HepG2 (cell line): ENCODE measurements around the gene MUL1. TPM values are rescaled to one million over a fixed set of nuclear protein-coding genes. Genes with fewer than 3 reads are reported as not detected.

ENCODE experiments used
- ATAC-seq: fragments of 200-7000 bp; cut with Tn5 transposase; 3 replicates; pipeline ENCODE4 v1.9.1; 2020; ENCODE audit warnings: mild to moderate bottlenecking, moderate library complexity
- BruUV-seq: library from RNA; stranded (reverse); fragments of 400-500 nt; replicated peaks from 2 replicates; lab custom pipeline; 2021; lab: Mats Ljungman, UMichigan
- CTCF ChIA-PET: fragments of 300-600 bp; formaldehyde crosslinking; extraction: SDS; loops from one replicate; lab custom pipeline; 2021; ENCODE audit warnings: low total read pairs, inconsistent platforms, low intra/inter-chr PET ratio; lab: Yijun Ruan, JAX
- POLR2A ChIA-PET: fragments of 350-600 bp; sonication (Branson Sonifier 250); formaldehyde crosslinking; loops from one replicate; lab custom pipeline; 2020; ENCODE audit warnings: antibody characterized with exemption, inconsistent platforms; lab: Yijun Ruan, JAX
- DNase-seq: peaks from one replicate; pipeline ENCODE4 v3.0.0-alpha.2; 2015; ENCODE audit warnings: low spot score
- FAIRE-seq: peaks from 3 replicates; lab custom pipeline; 2011; peaks lifted over from hg19 to GRCh38; lab: Jason Lieb, UNC
- H2AFZ ChIP-seq: one replicate; pipeline ENCODE4 v1.6.1; 2011; ENCODE audit warnings: low read length, inconsistent platforms
- H3K27ac ChIP-seq: fragments of 300-600 bp; 3 replicates; pipeline ENCODE4 v1.8.0; 2011; ENCODE audit warnings: mixed run types, mild to moderate bottlenecking, mixed read lengths, low read length, inconsistent platforms; ENCODE audit not compliant: insufficient read depth; ENCODE audit errors: extremely low read length
- H3K27me3 ChIP-seq, 2 experiments: fragments of 200-600 bp in 1 of 2; 2 replicates in 1 of 2; 3 replicates in 1 of 2; pipeline versions ENCODE4 v1.6.0 to v1.8.0; 2011; ENCODE audit warnings: low read length in 2 of 2, mild to moderate bottlenecking in 2 of 2, moderate library complexity in 2 of 2, inconsistent platforms in 1 of 2; ENCODE audit not compliant: insufficient read depth in 2 of 2, control insufficient read depth in 1 of 2
- H3K36me3 ChIP-seq, 2 experiments: fragments of 200-600 bp in 1 of 2; replicated peaks in 1 of 2; 2 replicates in 1 of 2; 3 replicates in 1 of 2; pipeline versions ENCODE4 v1.5.1 to v1.8.0; 2011; ENCODE audit warnings: low read length in 2 of 2, inconsistent platforms in 1 of 2; ENCODE audit not compliant: insufficient read depth in 2 of 2, control insufficient read depth in 1 of 2
- H3K4me1 ChIP-seq: 2 replicates; pipeline ENCODE4 v1.5.1; 2012; ENCODE audit warnings: low read length, inconsistent platforms; ENCODE audit not compliant: insufficient read depth
- H3K4me2 ChIP-seq: 2 replicates; pipeline ENCODE4 v1.6.0; 2011; ENCODE audit warnings: low read depth, low read length, inconsistent platforms
- H3K4me3 ChIP-seq, 3 experiments: fragments of 200-600 bp in 1 of 3; sonication (generic), shearing (Covaris generic) in 1 of 3; replicated peaks in 1 of 3; 2 replicates each; pipeline ENCODE4 v1.5.1; 2011 to 2016; ENCODE audit warnings: low read length in 3 of 3, inconsistent platforms in 2 of 3, low read depth in 2 of 3, mild to moderate bottlenecking in 2 of 3, control low read depth in 1 of 3, mixed read lengths in 1 of 3; ENCODE audit not compliant: insufficient read depth in 1 of 3
- H3K79me2 ChIP-seq: one replicate; pipeline ENCODE4 v1.6.1; 2011; ENCODE audit warnings: low read length, inconsistent platforms; ENCODE audit not compliant: insufficient read depth
- H3K9ac ChIP-seq: 2 replicates; pipeline ENCODE4 v1.6.0; 2011; ENCODE audit warnings: mild to moderate bottlenecking, low read depth, low read length, inconsistent platforms; ENCODE audit not compliant: insufficient read depth
- H3K9me3 ChIP-seq: 2 replicates; pipeline ENCODE4 v1.5.1; 2012; ENCODE audit warnings: mild to moderate bottlenecking, low read length
- H4K20me1 ChIP-seq: 2 replicates; pipeline ENCODE4 v1.6.0; 2011; ENCODE audit warnings: inconsistent platforms, mild to moderate bottlenecking, low read length, moderate library complexity; ENCODE audit not compliant: insufficient read depth
- AKAP8 ChIP-seq: sonication (generic); formaldehyde crosslinking; IDR thresholded peaks from 2 replicates; pipeline ENCODE4 v1.5.1; 2020; ENCODE audit warnings: mild to moderate bottlenecking, missing genetic modification reagents
- FOXK1 ChIP-seq: sonication (generic); formaldehyde crosslinking; IDR thresholded peaks from 2 replicates; pipeline ENCODE4 v1.4.0; 2020; ENCODE audit warnings: low read depth, missing genetic modification reagents, borderline replicate concordance
- IRF1 ChIP-seq: sonication (generic); formaldehyde crosslinking; IDR thresholded peaks from 2 replicates; pipeline ENCODE4 v1.4.0; 2020; ENCODE audit warnings: low read depth, mild to moderate bottlenecking, missing genetic modification reagents
- JDP2 ChIP-seq: sonication (generic); formaldehyde crosslinking; IDR thresholded peaks from 2 replicates; pipeline ENCODE4 v1.8.1; 2022; ENCODE audit warnings: missing genetic modification reagents, borderline replicate concordance
- NFKB2 ChIP-seq: sonication (generic); formaldehyde crosslinking; IDR thresholded peaks from 2 replicates; pipeline ENCODE4 v1.4.0; 2020; ENCODE audit warnings: missing genetic modification reagents, borderline replicate concordance
- RNF2 ChIP-seq: fragments of 450-650 bp; conservative IDR thresholded peaks from 2 replicates; pipeline ENCODE4 v1.6.1; 2016; ENCODE audit warnings: low read depth
- SP1 ChIP-seq, 2 experiments: fragments of 450-650 bp in 1 of 2; sonication (generic) in 1 of 2; formaldehyde crosslinking in 1 of 2; IDR thresholded peaks; 2 replicates each; pipeline versions ENCODE4 v1.4.0 to v1.6.1; 2016 to 2020; ENCODE audit warnings: missing genetic modification reagents in 1 of 2
- ZNF142 ChIP-seq: sonication (generic); formaldehyde crosslinking; IDR thresholded peaks from 2 replicates; pipeline ENCODE4 v1.4.0; 2020; ENCODE audit warnings: missing genetic modification reagents
- ZNF18 ChIP-seq: sonication (generic); formaldehyde crosslinking; IDR thresholded peaks from 2 replicates; pipeline ENCODE4 v1.8.0; 2022; ENCODE audit warnings: mild to moderate bottlenecking, missing genetic modification reagents; ENCODE audit not compliant: insufficient replicate concordance
- ZNF20 ChIP-seq: sonication (generic); formaldehyde crosslinking; IDR thresholded peaks from 2 replicates; pipeline ENCODE4 v1.4.0; 2020; ENCODE audit warnings: mild to moderate bottlenecking, moderate library complexity, missing genetic modification reagents
- ZNF30 ChIP-seq: sonication (generic); formaldehyde crosslinking; IDR thresholded peaks from 2 replicates; pipeline ENCODE4 v1.5.0; 2020; ENCODE audit warnings: mild to moderate bottlenecking, missing genetic modification reagents
- ZNF644 ChIP-seq: IDR thresholded peaks from 2 replicates; pipeline ENCODE4 v1.6.1; 2016; ENCODE audit warnings: low read depth
- ZNF709 ChIP-seq: sonication (generic); formaldehyde crosslinking; IDR thresholded peaks from 2 replicates; pipeline ENCODE4 v1.5.0; 2020; ENCODE audit warnings: mild to moderate bottlenecking, missing genetic modification reagents
- ZSCAN25 ChIP-seq: sonication (generic); formaldehyde crosslinking; IDR thresholded peaks from 2 replicates; pipeline ENCODE4 v1.8.0; 2022; ENCODE audit warnings: mild to moderate bottlenecking, missing genetic modification reagents
- WGBS: methylation state at CpG from one replicate; pipeline ENCODE4 v1.1.6; 2017; ENCODE audit warnings: low lambda C conversion rate; 5-methylcytosine and 5-hydroxymethylcytosine counted together
- in situ Hi-C: cut with HindIII; loops from 2 replicates; pipeline ENCODE4 v1.10.0; 2017; ENCODE audit warnings: low pct_unique_long_range_greater_than_20kb; ENCODE audit not compliant: extremely low pct_ligation_motif_present
- intact Hi-C: fragments of 100-400 bp; cut with micrococcal nuclease; formaldehyde crosslinking; loops from one replicate; pipeline ENCODE4 v1.10.0; 2022; ENCODE audit not compliant: unreplicated experiment
- polyA plus RNA-seq, 8 experiments: library from polyadenylated mRNA; depleted of rRNA in 3 of 8; stranded (reverse) in 7 of 8; unstranded in 1 of 8; fragments of >200 nt; fragmentation: Illumina TruSeq in 4 of 8; extraction: Trizol in 4 of 8; gene quantifications; 2 replicates each; pipeline versions ENCODE4 v1.2.1 to v1.2.3, GENCODE V29; 2011 to 2016; ENCODE audit warnings: low read depth in 4 of 8, missing spikeins in 1 of 8, mixed read lengths in 1 of 8; ENCODE audit not compliant: insufficient read depth in 1 of 8
- total RNA-seq, 5 experiments: library from RNA; depleted of rRNA; stranded (reverse); fragments of >200 nt; fragmentation: Illumina TruSeq; extraction: Trizol; gene quantifications; 2 replicates each; pipeline ENCODE4 v1.2.3, GENCODE V29; 2016; ENCODE audit warnings: low read depth in 1 of 5

The MUL1 gene
- total and polyA plus RNA-seq, 2 of the 13 experiments (the other 11 are each of a cell fraction or from before 2014, with no cell fraction given): 21.5 to 26.5 TPM

GRCh38 chr1:20486457-20487235 is 21.3 kb downstream of the MUL1 start:
- POLR2A ChIA-PET: interaction anchor here (1.0 to 4.3 kb wide), 8 partner anchors 9 to 512 kb away, joined by 3 to 60 read pairs (median 5); partner anchors contain the start of gene MUL1
- CTCF ChIA-PET: interaction anchor here (2.4 kb wide), 1 partner anchor 17 kb away, joined by 10 read pairs; no protein-coding TSS in a partner anchor
- no peak overlapping the region for H2AFZ ChIP-seq
- H3K9ac ChIP-seq: peak overlapping the region; percentile 99
- H3K79me2 ChIP-seq: peaks cover 37% of the 10 kb centered on the region
- intact Hi-C loops (no loop called here), in situ Hi-C loops (no loop called here)
- DNase-seq (peak; percentile 84), ATAC-seq (peak; percentile 69), FAIRE-seq (no peak)
- no peaks in the 10 kb centered on the region for H3K9me3 ChIP-seq
- H3K36me3 ChIP-seq: no peaks in the 10 kb centered on the region
- no peaks in the 10 kb centered on the region; the same call in 1 of the 2 replicates for H4K20me1 ChIP-seq
- WGBS: 5% methylated on average over 3 of the region's 51 CpGs
- BruUV-seq: no TSS peak
- H3K4me1 ChIP-seq: peaks cover 51% of the 10 kb centered on the region
- H3K4me3 ChIP-seq: peak overlapping the region; percentile 68 to 92 (median 90)
- H3K27me3 ChIP-seq: no peaks in the 10 kb centered on the region
- peak overlapping the region; percentile 83 for H3K4me2 ChIP-seq
- peak overlapping the region; percentile 98 for H3K27ac ChIP-seq
- TF ChIP-seq ZNF20 (CRISPR knock-in tag) (peak; percentile 40; the same call in 1 of the 2 replicates), ZNF18 (CRISPR knock-in tag) (peak; percentile 84), RNF2 (peak; percentile 80; the same call in 1 of the 2 replicates), ZNF30 (CRISPR knock-in tag) (0 out of 2 replicates have a peak, but pooled peaks have one; percentile 57), ZNF142 (CRISPR knock-in tag) (0 out of 2 replicates have a peak, but pooled peaks have one; percentile 27), ZSCAN25 (CRISPR knock-in tag) (peak; percentile 62), SP1 (IDR thresholded peaks at IDR 0.05) (no peak), SP1 (CRISPR knock-in tag; IDR thresholded peaks at IDR 0.05) (peak; percentile 27; the same call in 1 of the 2 replicates), IRF1 (CRISPR knock-in tag) (0 out of 2 replicates have a peak, but pooled peaks have one; percentile 19), ZNF709 (CRISPR knock-in tag) (0 out of 2 replicates have a peak, but pooled peaks have one; percentile 59), AKAP8 (CRISPR knock-in tag) (no peak), JDP2 (CRISPR knock-in tag) (no peak), FOXK1 (CRISPR knock-in tag) (peak; percentile 20; the same call in 1 of the 2 replicates), NFKB2 (CRISPR knock-in tag) (peak; percentile 92; the same call in 1 of the 2 replicates), ZNF644 (CRISPR knock-in tag) (no peak)
